Common myeloid progenitor, CD34-positive (primary cell): ENCODE data around the gene RIIAD1. TPM values are rescaled to one million over a fixed set of nuclear protein-coding genes. Genes with fewer than 3 reads are reported as not detected.
"Not testable (repeated sequence)": the region's sequence is repeated elsewhere in the genome, so short reads cannot be mapped to it uniquely, and the experiment has no call there.

Source experiments
- CTCF ChIA-PET: fragments of 350-600 bp; sonication (Branson Sonifier 250); formaldehyde crosslinking; loops from one replicate; lab custom pipeline; 2021; ENCODE audit warnings: antibody characterized with exemption; lab: Charles Lee
- POLR2A ChIA-PET: fragments of 350-600 bp; sonication (Branson Sonifier 250); formaldehyde crosslinking; loops from one replicate; lab custom pipeline; 2021; ENCODE audit warnings: antibody characterized with exemption; lab: Charles Lee
- DNase-seq, 3 donors: peaks; one replicate each; pipeline versions ENCODE4 v3.0.0 to v3.0.0-alpha.2; 2013
- H3K27ac ChIP-seq, 2 experiments: 1 replicate in 1 of 2; 2 replicates in 1 of 2; pipeline ENCODE4 v1.7.0; 2013; ENCODE audit warnings: inconsistent platforms in 2 of 2, low read length in 2 of 2, mild to moderate bottlenecking in 2 of 2, low read depth in 1 of 2, moderate library complexity in 1 of 2; ENCODE audit not compliant: severe bottlenecking in 2 of 2, insufficient read depth in 1 of 2, poor library complexity in 1 of 2
- H3K27me3 ChIP-seq, 5 experiments: replicated peaks in 2 of 5; 1 replicate in 3 of 5; 2 replicates in 2 of 5; pipeline versions ENCODE4 v1.6.1 to v1.7.0; 2013; ENCODE audit warnings: low read length in 4 of 5, mild to moderate bottlenecking in 2 of 5, moderate library complexity in 2 of 5, inconsistent platforms in 1 of 5; ENCODE audit not compliant: insufficient read depth in 5 of 5, control insufficient read depth in 4 of 5
- H3K36me3 ChIP-seq, 4 experiments: 1 replicate in 2 of 4; 2 replicates in 2 of 4; pipeline versions ENCODE4 v1.6.1 to v1.7.0; 2013; ENCODE audit warnings: low read length in 3 of 4, control low read depth in 1 of 4, mild to moderate bottlenecking in 1 of 4; ENCODE audit not compliant: control insufficient read depth in 4 of 4, insufficient read depth in 4 of 4
- H3K4me1 ChIP-seq, 4 experiments: 1 replicate in 3 of 4; 2 replicates in 1 of 4; pipeline versions ENCODE4 v1.6.1 to v1.7.1; 2013; ENCODE audit warnings: low read length in 3 of 4, mild to moderate bottlenecking in 3 of 4, control low read depth in 1 of 4, inconsistent platforms in 1 of 4, moderate library complexity in 1 of 4; ENCODE audit not compliant: control insufficient read depth in 4 of 4, insufficient read depth in 4 of 4; ENCODE audit errors: control extremely low read depth in 1 of 4
- H3K4me3 ChIP-seq, 7 experiments: 1 replicate in 4 of 7; 2 replicates in 3 of 7; pipeline versions ENCODE4 v1.5.1 to v1.7.0; 2013; ENCODE audit warnings: mild to moderate bottlenecking in 7 of 7, low read length in 6 of 7, moderate library complexity in 6 of 7, inconsistent platforms in 2 of 7, low read depth in 2 of 7, control low read depth in 1 of 7; ENCODE audit not compliant: insufficient read depth in 4 of 7, control insufficient read depth in 1 of 7; ENCODE audit errors: extremely low read depth in 1 of 7
- H3K9me3 ChIP-seq, 5 experiments: 1 replicate in 4 of 5; 2 replicates in 1 of 5; pipeline versions ENCODE4 v1.6.1 to v1.7.1; 2013; ENCODE audit warnings: low read length in 4 of 5, mild to moderate bottlenecking in 2 of 5, inconsistent platforms in 1 of 5, low read depth in 1 of 5, moderate library complexity in 1 of 5; ENCODE audit not compliant: control insufficient read depth in 4 of 5, insufficient read depth in 2 of 5; ENCODE audit errors: control extremely low read depth in 1 of 5
- WGBS: methylation state at CpG from one replicate; pipeline ENCODE4 v1.1.5; 2013; ENCODE audit not compliant: insufficient coverage; 5-methylcytosine and 5-hydroxymethylcytosine counted together
- polyA plus RNA-seq: library from polyadenylated mRNA; unstranded; fragments of 120-200 nt; gene quantifications from one replicate; pipeline ENCODE4 v1.2.1, GENCODE V29; 2013

Gene RIIAD1, protein sequence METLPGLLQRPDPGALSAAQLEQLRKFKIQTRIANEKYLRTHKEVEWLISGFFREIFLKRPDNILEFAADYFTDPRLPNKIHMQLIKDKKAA
- polyA plus RNA-seq, result not detected

DNA sequence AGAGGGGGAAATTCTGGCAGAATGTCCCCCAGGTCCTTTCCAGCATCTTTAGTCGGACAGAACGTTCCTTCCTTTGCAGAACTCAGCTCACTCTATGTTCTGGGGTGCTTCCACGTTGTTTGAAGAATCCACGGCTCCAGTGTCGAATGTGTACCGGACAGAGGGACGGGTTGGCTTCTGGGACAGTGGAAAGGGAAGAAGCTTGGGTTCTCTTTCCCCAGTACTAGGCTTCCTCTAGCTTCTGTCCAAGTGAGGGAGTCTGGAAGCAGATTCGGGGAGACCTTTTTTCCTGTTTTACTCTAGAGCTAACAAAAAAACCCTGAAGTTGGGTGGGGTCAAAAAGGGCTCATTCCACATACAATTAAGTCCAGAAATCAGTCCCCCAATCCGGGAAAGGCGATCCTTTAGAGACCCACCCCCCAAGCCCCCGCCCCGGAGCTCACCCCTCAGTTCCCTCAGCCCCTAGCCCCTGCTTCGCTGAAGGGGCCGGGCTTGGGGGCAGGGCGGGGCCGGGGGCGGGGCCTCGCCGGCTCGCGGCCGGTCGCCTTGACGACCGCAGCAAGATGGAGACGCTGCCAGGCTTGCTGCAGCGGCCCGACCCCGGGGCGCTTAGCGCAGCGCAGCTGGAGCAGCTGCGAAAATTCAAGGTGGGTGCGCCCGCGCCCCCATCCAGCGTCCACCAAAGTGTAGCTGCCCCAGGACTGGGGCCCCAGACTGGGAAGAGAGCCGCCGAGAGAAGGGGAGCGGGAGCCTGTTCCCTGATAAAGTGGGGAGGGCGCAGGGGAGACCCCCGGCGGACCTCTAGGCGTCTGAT is at the start of gene RIIAD1:
RIIAD1 (plus strand) TSS at position 549 of the 814 bp plus-strand sequence; CDS start at position 564, 15 bp downstream.
- DNase-seq, result peak; percentile 31 to 61 (median 57)
- H3K27ac ChIP-seq, result no peak within 1 kb of the TSS

DNA sequence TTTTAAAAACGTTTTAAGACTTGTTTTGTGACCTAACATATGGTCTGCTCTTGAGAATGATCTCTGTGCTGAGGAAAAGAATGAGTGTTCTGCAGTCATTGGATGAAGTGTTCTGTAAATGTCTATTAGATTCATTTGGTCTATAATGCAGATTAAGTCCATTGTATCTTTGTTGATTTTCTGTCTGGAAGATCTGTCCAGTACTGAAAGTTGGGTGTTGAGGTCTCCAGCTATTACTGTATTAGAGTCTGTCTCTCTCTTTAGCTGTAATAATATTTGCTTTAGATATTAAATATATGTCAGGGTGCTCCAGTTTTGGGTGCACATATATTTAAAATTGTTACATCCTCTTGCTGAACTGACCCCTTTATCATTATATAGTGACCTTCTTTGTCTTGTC is 47.9 kb upstream of the RIIAD1 start:
- Histone ChIP-seq H3K27ac (no peak overlapping the region), H3K9me3 (no peaks in the 10 kb centered on the region), H3K36me3 (peaks cover 6 to 23% (median 10%) of the 10 kb centered on the region in 4 experiments), H3K27me3 (no peaks in the 10 kb centered on the region), H3K4me3 (no peak overlapping the region), H3K4me1 (no peaks in the 10 kb centered on the region)
- WGBS, result 100% methylated on average over 1 of the region's 1 CpG
- DNase-seq, result no peak
- POLR2A ChIA-PET, result interaction anchor here (0.5 kb wide), 1 partner anchor 77 kb away, joined by 3 read pairs; no protein-coding TSS in a partner anchor
- CTCF ChIA-PET, result no interaction called here

More for the DNA sequence above, at the start of gene RIIAD1:
- no peaks in the 10 kb centered on the region for H3K9me3 ChIP-seq
- ChIA-PET CTCF (interaction anchor here (1.0 to 1.5 kb wide), 5 partner anchors 12 to 186 kb away, joined by 3 to 8 read pairs (median 3); no protein-coding TSS in a partner anchor), POLR2A (interaction anchor here (0.6 kb wide), 1 partner anchor 71 kb away, joined by 3 read pairs; no protein-coding TSS in a partner anchor)
- peaks cover 14 to 26% (median 16%) of the 10 kb centered on the region in 4 experiments for H3K4me1 ChIP-seq
- peak within 1 kb of the TSS; percentile 39 to 85 (median 66) for H3K4me3 ChIP-seq
- H3K36me3 ChIP-seq, result no peaks in the 10 kb centered on the region
- WGBS, result 3% methylated on average over 33 of the region's 44 CpGs
- H3K27me3 ChIP-seq, result peaks cover 13 to 62% (median 48%) of the 10 kb centered on the region in 5 experiments

DNA sequence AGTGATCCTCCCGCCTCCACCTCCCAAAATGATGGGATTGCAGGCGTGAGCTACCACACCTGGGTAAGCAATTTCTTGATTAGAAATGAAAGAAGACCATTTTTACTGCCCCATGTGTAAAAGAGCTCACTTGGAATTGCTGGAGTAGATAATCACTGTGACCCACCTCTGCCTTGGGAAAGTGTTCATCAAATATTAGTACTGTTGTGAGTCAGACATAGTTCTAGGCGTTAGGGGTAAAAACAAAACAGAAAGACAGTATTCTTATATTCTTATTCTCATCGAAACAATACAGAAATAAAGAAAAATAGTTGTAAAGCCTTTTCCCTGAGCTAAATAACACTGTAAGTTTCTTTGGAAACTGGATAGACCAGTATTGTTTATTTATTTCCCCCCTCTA is 40.9 kb upstream of the RIIAD1 start:
- no peaks in the 10 kb centered on the region for H3K9me3 ChIP-seq
- ChIA-PET POLR2A (no interaction called here), CTCF (interaction anchor here (0.8 kb wide), 2 partner anchors 54 to 86 kb away, joined by 3 read pairs; no protein-coding TSS in a partner anchor)
- no peak overlapping the region for H3K4me3 ChIP-seq
- no peak overlapping the region for H3K27ac ChIP-seq
- H3K27me3 ChIP-seq, result no peaks in the 10 kb centered on the region
- WGBS, result 0% methylated on average over 1 of the region's 4 CpGs
- H3K36me3 ChIP-seq, result peaks cover 0 to 19% (median 4%) of the 10 kb centered on the region in 4 experiments
- no peak for DNase-seq
- H3K4me1 ChIP-seq, result peaks cover 0 to 3% (median 0%) of the 10 kb centered on the region in 4 experiments

DNA sequence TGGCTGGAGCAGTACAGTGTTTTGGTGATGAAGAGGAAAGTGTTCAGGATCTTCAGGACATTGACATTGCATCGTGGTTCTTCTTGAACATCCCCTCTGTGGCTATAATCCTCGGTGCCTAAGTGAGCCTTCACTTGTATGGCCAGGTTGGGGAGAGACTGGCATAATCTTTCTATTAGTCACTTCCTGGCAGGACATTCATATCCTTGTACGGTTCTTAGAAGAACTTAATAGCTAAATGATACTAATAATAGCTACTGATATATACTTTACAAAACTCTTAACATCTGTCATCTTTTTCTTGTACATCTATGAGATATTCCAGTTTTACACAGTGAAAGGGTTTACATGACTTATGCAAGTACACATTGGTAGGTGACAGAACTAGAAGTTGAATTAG is 40.5 kb upstream of the RIIAD1 start:
- H3K27me3 ChIP-seq, result no peaks in the 10 kb centered on the region
- no peak for DNase-seq
- 83% methylated on average over 2 of the region's 3 CpGs for WGBS
- H3K4me1 ChIP-seq, result peaks cover 0 to 3% (median 0%) of the 10 kb centered on the region in 4 experiments
- peaks cover 3 to 23% (median 5%) of the 10 kb centered on the region in 4 experiments for H3K36me3 ChIP-seq
- no peak overlapping the region for H3K27ac ChIP-seq
- ChIA-PET CTCF (interaction anchor here (0.8 kb wide), 2 partner anchors 53 to 86 kb away, joined by 3 read pairs; no protein-coding TSS in a partner anchor), POLR2A (no interaction called here)
- H3K4me3 ChIP-seq, result no peak overlapping the region
- no peaks in the 10 kb centered on the region for H3K9me3 ChIP-seq

DNA sequence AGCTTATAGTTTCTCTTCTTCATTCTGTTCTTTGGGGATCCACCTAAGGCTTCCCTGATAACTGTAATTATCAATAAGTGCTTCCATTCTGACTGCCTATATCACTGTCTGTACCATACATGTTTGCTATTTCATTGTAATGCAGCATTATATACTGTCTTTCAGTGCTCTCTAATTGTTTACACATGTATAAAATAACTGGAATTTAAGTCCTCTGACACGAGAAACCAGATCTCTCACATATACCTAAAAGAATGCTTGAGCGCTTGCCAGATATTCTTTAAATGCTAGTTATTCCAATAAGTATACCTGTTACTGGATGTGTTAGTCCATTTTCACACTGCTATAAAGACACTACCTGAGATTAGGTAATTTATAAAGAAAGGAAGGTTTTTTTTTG is 39.4 kb upstream of the RIIAD1 start:
- ChIA-PET POLR2A (no interaction called here), CTCF (no interaction called here)
- H3K9me3 ChIP-seq, result no peaks in the 10 kb centered on the region
- no peak overlapping the region for H3K4me3 ChIP-seq
- WGBS, result no CpG with 5 or more reads among the region's 2 CpGs
- H3K27me3 ChIP-seq, result no peaks in the 10 kb centered on the region
- peaks cover 3 to 24% (median 8%) of the 10 kb centered on the region in 4 experiments for H3K36me3 ChIP-seq
- H3K4me1 ChIP-seq, result peaks cover 0 to 3% (median 0%) of the 10 kb centered on the region in 4 experiments
- DNase-seq, result no peak
- H3K27ac ChIP-seq, result no peak overlapping the region

GRCh38 chr1:151682901-151683300 is 38.4 kb upstream of the RIIAD1 start:
- H3K4me3 ChIP-seq, H3K27me3 ChIP-seq, H3K4me1 ChIP-seq, POLR2A ChIA-PET, CTCF ChIA-PET, DNase-seq, H3K27ac ChIP-seq, H3K9me3 ChIP-seq: not testable (repeated sequence)
- 100% methylated on average over 3 of the region's 7 CpGs for WGBS
- peaks cover 4 to 28% (median 8%) of the 10 kb centered on the region in 4 experiments for H3K36me3 ChIP-seq
